MM.1S (cell line): ENCODE data around the gene ZDHHC11B.

Experiments used
- DNase-seq: peaks from one replicate; pipeline ENCODE4 v3.0.0-alpha.2; 2015
- H2AFZ ChIP-seq: fragments of 300-600 bp; sonication (generic); 2 replicates; pipeline ENCODE4 v1.6.0; 2016; ENCODE audit warnings: antibody characterized with exemption, low read length
- H3F3A ChIP-seq: fragments of 300-600 bp; sonication (generic); 2 replicates; pipeline ENCODE4 v1.6.1; 2016; ENCODE audit warnings: mild to moderate bottlenecking, antibody characterized with exemption, low read length, moderate library complexity, mixed read lengths; ENCODE audit not compliant: insufficient read depth
- H3K27ac ChIP-seq: fragments of 300-600 bp; sonication (generic); 2 replicates; pipeline ENCODE4 v1.5.1; 2016; ENCODE audit warnings: mild to moderate bottlenecking, low read length
- H3K27me3 ChIP-seq: fragments of 300-600 bp; sonication (generic); replicated peaks from 2 replicates; pipeline ENCODE4 v1.6.0; 2016; ENCODE audit warnings: low read length; ENCODE audit not compliant: insufficient read depth
- H3K36me3 ChIP-seq: fragments of 300-600 bp; sonication (generic); replicated peaks from 2 replicates; pipeline ENCODE4 v1.6.1; 2016; ENCODE audit warnings: mild to moderate bottlenecking, low read length, mixed read lengths; ENCODE audit not compliant: insufficient read depth
- H3K4me1 ChIP-seq: fragments of 300-600 bp; sonication (generic); 2 replicates; pipeline ENCODE4 v1.6.1; 2016; ENCODE audit warnings: low read length, mixed read lengths
- H3K4me2 ChIP-seq: fragments of 300-600 bp; sonication (generic); 2 replicates; pipeline ENCODE4 v1.6.0; 2016; ENCODE audit warnings: low read depth, low read length
- H3K4me3 ChIP-seq: fragments of 300-600 bp; sonication (generic); 2 replicates; pipeline ENCODE4 v1.5.1; 2016; ENCODE audit warnings: low read length, mixed read lengths
- H3K79me2 ChIP-seq: fragments of 300-600 bp; sonication (generic); 2 replicates; pipeline ENCODE4 v1.6.1; 2016; ENCODE audit warnings: mixed run types, low read length, mixed read lengths
- H3K9ac ChIP-seq: fragments of 300-600 bp; sonication (generic); 2 replicates; pipeline ENCODE4 v1.6.1; 2016; ENCODE audit warnings: low read length, mixed read lengths
- H3K9me2 ChIP-seq: fragments of 300-600 bp; sonication (generic); replicated peaks from 2 replicates; pipeline ENCODE4 v1.6.1; 2016; ENCODE audit warnings: mild to moderate bottlenecking, low read length, mixed read lengths; ENCODE audit not compliant: insufficient read depth
- H3K9me3 ChIP-seq: fragments of 300-600 bp; sonication (generic); replicated peaks from 2 replicates; pipeline ENCODE4 v1.6.1; 2016; ENCODE audit warnings: mild to moderate bottlenecking, low read length, mixed read lengths; ENCODE audit not compliant: insufficient read depth
- H4K20me1 ChIP-seq: fragments of 300-600 bp; sonication (generic); 2 replicates; pipeline ENCODE4 v1.6.1; 2016; ENCODE audit warnings: mild to moderate bottlenecking, low read length, moderate library complexity, mixed read lengths; ENCODE audit not compliant: insufficient read depth
- EZH2 ChIP-seq: fragments of 300-600 bp; sonication (generic); optimal IDR thresholded peaks from 2 replicates; pipeline ENCODE3; 2017; ENCODE audit warnings: low read depth, mild to moderate bottlenecking, antibody characterized with exemption, low read length, mixed read lengths
- EZH2phosphoT487 ChIP-seq: fragments of 300-600 bp; sonication (generic); IDR thresholded peaks from 2 replicates; pipeline ENCODE4 v1.6.1; 2018; ENCODE audit warnings: antibody characterized with exemption, low read length
- TF ChIP-seq, protein P1 (sequence below): fragments of 300-600 bp; sonication (generic); IDR thresholded peaks from 2 replicates; pipeline ENCODE4 v1.5.1; 2016; ENCODE audit warnings: antibody characterized with exemption, low read length, mixed read lengths

ZDHHC11B gene

DNA sequence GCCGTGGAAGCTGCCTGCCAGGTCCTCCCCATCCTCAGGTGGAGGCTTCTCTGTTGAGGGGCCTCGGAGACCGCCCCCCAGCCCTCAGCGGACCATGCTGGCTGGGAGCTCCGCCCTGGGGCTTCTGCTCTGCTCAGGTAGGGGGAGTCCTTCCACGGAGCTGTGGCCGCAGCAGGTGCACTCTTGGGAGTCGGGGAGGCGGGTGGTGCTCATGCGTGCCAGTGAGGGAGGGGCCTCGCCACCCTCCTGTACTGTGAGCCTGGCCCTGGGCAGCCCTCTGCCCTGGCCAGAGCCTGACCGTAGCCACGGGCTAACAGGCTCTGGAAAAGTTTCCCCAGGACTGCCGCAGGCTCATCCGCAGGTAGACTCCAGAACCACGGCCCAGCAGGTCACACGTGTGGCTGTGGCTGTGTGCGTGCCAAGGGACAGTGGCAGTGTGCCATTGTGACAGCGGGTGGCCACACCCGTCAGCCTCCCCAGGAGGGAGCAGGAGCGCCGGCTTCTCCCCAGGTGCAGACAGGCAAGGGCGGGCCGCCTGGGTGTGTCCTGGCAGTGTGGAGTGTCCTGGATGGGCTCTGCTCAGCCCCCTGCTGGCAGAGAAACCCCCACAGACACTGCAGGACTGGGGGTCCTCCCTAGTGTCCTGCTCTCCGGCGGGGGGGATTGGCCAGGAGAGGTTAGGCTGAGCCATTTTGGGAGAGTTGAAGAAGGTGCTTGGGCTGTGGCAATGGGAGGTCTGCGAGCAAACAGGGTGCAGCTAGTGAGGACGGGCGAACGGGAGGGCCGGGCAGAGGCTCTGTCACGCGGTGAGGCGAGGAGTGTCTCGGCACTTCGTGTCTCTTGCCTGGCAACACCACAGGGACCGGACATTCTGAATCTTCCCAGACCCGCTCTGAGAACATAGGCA lies 120.8 kb downstream of the ZDHHC11B start:
- no peak for DNase-seq
- Histone ChIP-seq H3K27ac (no peak overlapping the region), H3F3A (no peaks in the 10 kb centered on the region), H3K27me3 (no peaks in the 10 kb centered on the region), H3K9ac (no peak overlapping the region), H3K9me3 (no peaks in the 10 kb centered on the region), H3K4me3 (no peak overlapping the region), H2AFZ (no peak overlapping the region), H3K36me3 (no peaks in the 10 kb centered on the region), H3K79me2 (no peaks in the 10 kb centered on the region), H4K20me1 (no peaks in the 10 kb centered on the region), H3K4me2 (no peak overlapping the region), H3K4me1 (no peaks in the 10 kb centered on the region), H3K9me2 (no peaks in the 10 kb centered on the region)
- TF ChIP-seq EZH2 (no peak), EZH2phosphoT487 (no peak)
- TF ChIP-seq, protein P1, sequence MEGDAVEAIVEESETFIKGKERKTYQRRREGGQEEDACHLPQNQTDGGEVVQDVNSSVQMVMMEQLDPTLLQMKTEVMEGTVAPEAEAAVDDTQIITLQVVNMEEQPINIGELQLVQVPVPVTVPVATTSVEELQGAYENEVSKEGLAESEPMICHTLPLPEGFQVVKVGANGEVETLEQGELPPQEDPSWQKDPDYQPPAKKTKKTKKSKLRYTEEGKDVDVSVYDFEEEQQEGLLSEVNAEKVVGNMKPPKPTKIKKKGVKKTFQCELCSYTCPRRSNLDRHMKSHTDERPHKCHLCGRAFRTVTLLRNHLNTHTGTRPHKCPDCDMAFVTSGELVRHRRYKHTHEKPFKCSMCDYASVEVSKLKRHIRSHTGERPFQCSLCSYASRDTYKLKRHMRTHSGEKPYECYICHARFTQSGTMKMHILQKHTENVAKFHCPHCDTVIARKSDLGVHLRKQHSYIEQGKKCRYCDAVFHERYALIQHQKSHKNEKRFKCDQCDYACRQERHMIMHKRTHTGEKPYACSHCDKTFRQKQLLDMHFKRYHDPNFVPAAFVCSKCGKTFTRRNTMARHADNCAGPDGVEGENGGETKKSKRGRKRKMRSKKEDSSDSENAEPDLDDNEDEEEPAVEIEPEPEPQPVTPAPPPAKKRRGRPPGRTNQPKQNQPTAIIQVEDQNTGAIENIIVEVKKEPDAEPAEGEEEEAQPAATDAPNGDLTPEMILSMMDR, result no peak

DNA sequence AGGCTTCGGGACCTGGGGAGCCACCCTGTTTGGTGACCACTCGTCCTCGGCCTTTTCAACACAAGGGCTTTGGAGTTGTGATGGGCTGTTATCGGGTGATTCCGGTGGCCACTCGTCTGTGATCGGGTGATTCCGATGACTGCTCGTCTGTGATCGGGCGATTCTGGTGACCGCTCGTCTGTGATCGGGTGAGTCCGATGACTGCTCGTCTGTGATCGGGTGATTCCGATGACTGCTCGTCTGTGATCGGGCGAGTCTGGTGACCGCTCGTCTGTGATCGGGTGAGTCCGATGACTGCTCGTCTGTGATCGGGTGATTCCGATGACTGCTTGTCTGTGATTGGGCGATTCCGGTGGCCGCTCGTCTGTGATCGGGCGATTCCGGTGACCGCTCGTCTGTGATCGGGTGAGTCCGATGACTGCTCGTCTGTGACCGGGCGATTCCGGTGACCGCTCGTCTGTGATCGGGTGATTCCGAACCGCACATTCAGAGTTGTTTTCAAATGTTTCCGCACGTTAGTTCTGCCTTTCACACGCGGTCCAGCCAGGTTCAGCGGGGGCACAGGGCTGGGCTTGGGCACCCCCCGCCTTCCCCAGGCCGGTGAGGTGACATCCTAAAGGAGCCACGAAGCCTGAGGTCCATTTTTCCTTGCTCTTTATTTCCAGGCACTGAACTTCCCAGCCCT lies 121.6 kb downstream of the ZDHHC11B start:
- no peaks in the 10 kb centered on the region for H3K9me3 ChIP-seq
- no peak overlapping the region for H3K9ac ChIP-seq
- no peak for DNase-seq
- no peaks in the 10 kb centered on the region for H3K4me1 ChIP-seq
- H3K36me3 ChIP-seq, result no peaks in the 10 kb centered on the region
- H3K27me3 ChIP-seq, result no peaks in the 10 kb centered on the region
- no peak overlapping the region for H3K4me3 ChIP-seq
- no peaks in the 10 kb centered on the region for H3F3A ChIP-seq
- H3K9me2 ChIP-seq, result no peaks in the 10 kb centered on the region
- no peaks in the 10 kb centered on the region for H3K79me2 ChIP-seq
- H3K27ac ChIP-seq, result no peak overlapping the region
- TF ChIP-seq EZH2 (no peak), EZH2phosphoT487 (no peak)
- TF ChIP-seq, protein P1, result no peak
- H2AFZ ChIP-seq, result no peak overlapping the region
- H4K20me1 ChIP-seq, result no peaks in the 10 kb centered on the region
- no peak overlapping the region for H3K4me2 ChIP-seq

- Histone ChIP-seq H3K9me2 (no peaks in the 10 kb centered on the region), H4K20me1 (no peaks in the 10 kb centered on the region), H3K4me2 (no peak overlapping the region), H3K9ac (no peak overlapping the region), H3K9me3 (no peaks in the 10 kb centered on the region), H2AFZ (no peak overlapping the region), H3F3A (no peaks in the 10 kb centered on the region), H3K4me1 (no peaks in the 10 kb centered on the region), H3K27ac (no peak overlapping the region), H3K27me3 (no peaks in the 10 kb centered on the region), H3K79me2 (no peaks in the 10 kb centered on the region), H3K36me3 (no peaks in the 10 kb centered on the region), H3K4me3 (no peak overlapping the region)
- TF ChIP-seq, protein P1, result no peak
- TF ChIP-seq EZH2 (no peak), EZH2phosphoT487 (no peak)
- no peak for DNase-seq
Observed at GRCh38 chr5:661891-662750, 122.4 kb downstream of the ZDHHC11B start.
